Endometrium (tissue), 2 donors: ENCODE results near the gene FYN.
"Not testable (repeated sequence)": the region's sequence is repeated elsewhere in the genome, so short reads cannot be mapped to it uniquely, and the experiment has no call there.

ENCODE experiments used
- FAIRE-seq: peaks from 2 replicates; lab custom pipeline; 2012; peaks lifted over from hg19 to GRCh38; lab: Jason Lieb, UNC
- donor health status: control.
- donor health status: control.

The FYN gene

DNA sequence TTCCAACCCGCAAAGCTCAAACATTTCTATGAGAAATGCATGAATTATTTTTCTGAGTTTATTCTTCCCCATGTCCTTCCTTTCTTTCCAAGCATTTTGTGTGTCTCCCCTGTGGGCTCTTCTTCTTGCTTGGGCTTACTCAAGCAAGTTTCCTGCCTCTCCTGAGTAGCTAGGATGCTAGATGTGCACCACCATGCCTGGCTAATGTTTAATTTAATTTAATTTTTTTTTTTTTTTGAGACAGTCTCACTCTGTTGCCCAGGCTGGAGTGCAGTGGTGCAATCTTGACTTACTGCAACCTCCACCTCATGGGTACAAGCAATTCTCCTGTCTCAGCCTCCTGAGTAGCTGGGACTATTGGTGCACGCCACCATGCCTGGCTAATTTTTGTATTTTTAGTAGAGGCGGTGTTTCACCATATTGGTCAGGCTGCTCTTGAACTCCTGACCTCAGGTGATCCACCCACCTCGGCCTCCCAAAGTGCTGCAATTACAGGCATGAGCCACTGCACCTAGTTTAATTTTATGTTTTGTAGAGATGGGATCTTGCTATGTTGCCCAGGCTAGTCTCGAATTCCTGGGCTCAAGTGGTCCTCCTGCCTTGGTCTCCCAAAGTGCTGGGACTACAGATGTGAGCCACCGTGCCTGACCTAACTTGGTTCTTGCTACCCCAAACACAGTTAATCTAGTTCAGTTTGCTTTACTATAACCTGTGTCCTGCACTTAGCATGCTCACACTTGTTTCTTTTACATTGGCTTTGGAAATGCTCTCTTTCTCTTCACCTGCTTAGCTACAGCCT is 192.2 kb downstream of the FYN start:
- FAIRE-seq: not testable (repeated sequence)

DNA sequence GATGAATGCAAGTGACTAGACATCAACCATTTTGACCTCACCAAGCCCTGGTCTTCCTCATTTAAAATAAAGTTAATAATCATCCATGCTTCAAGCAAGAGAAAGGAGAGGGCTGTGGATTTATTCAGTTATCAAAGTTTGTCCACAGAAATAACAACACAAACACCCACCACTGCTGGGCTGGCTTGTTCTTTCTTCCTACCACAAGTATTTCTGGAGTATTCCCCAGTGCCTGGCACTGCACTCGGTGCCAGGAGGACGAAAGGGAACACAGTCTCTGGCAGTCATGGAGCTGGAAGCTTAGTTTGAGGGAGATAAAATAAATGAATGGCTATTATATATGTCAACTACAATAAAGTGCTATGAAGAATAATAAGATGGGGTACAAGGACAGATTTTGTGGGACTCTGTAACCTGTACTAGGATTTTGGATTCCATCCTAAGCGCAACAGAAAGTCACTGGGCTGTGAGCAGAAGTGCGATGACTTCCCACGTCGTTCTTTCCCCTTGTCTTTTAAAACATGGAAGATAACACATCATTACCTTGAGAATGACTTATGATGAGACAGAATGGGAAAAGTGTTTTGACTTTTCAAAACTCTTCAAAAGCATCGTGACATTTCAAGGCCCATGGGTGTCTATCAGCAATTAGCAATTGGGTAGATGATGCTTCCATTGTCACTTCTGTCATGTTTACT is 193.1 kb downstream of the FYN start:
- no peak for FAIRE-seq

DNA sequence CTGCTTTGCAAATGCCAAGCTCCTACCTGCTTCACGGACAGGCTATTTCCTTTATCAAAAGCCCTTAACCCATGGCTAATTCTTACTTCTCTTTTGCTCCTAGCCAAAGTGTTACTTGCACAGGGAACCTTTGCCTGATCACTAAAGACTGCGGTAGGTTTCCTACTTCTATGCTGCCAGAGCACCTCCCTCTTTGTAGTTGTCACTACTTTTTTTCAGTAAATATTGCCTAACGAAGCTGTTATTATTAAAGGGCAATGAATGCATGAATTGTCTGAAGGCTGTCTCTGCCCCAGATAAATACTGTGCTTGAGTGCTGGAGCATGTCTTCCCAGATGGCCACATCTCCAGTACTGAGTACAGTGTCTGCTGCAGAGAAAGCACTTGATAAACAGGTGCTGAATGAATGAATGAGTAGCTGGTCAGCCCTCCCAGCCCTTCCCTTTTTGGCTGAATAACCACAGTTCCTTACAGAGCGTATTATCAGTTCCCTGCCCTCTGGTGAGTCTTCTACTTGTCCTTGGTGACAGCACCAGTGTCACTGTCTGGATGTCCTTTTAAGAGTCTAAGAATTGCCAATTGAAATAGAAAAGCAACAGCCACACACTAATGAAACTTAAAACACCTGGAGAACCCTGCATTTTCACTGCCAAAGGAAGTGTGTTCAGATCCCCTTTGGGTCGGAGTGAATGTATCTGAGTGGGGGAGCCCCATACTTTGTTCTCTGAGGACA is 194.0 kb downstream of the FYN start:
- no peak for FAIRE-seq

DNA sequence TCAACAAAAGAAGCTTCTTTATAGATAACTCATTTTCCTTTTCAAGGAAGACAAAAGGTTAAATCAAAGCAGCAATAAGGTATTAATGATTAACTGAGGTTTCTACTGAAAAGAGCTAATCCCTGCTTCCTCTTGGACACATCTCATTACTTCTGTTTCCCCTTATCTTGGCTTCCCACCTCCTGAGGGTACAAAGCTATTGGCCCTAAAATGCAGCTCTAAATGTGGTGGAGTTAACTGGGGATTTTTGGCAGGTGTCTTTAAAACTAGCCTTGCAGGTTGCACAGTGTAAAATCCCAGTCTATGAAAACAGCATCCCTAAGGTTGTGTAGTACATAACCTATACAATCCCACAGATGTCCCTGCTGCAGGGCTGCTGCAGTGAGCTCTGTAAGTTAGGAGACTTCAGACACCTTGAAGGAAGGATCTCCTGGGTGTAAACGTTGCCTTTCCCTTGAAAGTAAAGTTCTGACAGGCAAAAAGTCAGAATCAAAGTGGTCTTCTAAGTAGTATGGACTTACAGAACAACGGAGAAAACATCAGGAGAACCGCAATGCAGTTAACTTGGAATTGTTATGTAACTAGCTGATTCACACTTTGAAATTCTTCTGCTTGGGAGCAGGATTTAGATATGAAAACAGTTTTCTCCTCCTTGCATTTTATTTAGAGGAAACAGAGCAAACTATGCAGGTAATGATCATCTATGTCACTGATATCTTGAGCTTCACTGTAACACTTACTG is 195.8 kb downstream of the FYN start:
- FAIRE-seq: no peak

DNA sequence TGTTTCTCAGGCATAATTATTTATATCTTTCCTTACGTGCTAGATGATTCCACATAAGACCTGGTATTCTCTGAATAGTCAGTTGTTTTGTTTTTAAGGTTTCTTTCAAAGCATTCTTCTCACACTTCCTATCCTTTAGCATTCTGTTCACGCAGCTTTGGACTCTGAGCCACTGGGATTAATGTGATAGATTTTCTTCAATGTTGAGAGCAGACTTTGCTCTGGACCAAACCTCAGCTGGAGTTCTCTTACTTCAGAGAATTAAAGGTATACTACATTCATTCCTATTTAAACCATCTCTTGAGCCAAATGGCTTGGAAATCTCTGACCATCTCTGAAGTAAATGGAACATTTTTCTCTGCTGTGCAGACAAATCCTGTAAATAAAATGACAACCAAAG is 196.9 kb downstream of the FYN start:
- no peak for FAIRE-seq

DNA sequence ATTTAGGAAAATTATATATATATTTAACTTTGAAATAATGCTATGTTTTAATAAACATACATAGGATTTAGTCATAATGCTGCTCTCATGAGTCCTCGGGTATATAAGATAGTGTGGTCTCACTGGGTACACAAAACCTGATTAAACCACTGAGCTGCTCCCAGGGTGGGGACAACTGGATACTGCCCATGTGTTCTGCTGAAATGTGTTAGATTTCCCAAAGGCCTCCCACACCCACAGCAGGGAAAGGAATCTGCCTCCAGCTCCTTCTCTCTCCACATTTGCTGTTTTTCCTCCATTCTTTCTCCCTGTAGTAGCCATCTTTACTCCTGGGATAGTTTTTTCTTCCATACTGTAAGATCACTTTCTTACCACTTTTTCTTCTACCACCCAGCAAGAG is 198.4 kb downstream of the FYN start:
- FAIRE-seq: no peak

DNA sequence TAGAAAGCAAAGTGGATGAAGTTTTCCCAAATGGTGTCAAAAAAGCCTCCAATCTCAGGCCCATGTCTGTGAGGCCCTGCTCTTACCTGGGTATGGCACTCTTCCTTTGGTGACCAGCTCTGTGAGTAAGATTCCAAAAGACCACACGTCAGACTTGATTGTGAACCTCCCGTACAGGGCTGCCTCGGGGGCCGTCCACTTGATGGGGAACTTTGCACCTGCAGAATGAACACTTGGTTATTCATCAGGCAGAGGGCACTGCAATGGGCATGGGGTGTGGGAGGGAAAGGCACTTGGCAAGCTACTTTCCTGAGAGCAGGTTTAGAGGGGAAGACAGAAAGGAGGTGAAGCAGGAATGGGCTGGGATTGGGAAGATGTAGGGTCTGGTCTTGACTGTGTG is 198.8 kb downstream of the FYN start:
- no peak for FAIRE-seq

DNA sequence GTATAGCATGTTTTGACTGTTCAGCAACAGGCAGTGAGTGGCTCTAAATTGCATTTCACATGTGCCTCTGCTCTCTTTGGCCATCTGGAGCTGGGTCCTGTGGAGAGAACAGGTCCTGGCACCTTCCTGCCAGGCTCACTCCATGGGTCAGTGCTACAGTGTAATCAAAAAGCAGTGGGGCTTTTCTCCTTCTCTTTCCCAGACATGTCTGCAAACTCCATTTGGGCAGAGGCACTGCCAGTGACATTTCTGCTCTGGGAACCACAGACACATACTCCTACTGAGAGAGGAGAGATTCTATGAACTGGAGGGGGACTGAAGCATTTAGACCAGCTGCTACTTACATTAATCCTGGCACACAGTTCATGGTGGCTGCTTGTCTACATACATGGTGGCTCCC is 199.3 kb downstream of the FYN start:
- FAIRE-seq: no peak

DNA sequence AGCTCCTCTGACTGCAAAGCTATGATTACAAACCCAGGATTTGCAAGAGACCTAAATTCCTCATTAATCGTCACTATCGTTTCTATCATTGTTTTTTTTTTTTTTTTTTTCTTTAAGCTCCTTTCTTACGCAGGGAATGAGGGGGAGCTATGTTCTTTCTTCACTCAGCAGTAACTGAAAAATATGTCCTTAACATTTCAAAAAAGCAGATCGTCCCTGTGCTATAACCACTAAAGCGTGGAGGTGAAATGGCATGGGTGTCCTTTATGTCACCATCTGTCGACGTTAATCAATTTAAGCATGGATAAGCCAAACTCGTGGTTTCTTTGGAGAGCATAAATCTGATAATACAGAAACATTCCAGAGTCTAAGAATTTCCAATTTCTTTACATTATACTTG is 199.7 kb downstream of the FYN start:
- peak; percentile 4 for FAIRE-seq

DNA sequence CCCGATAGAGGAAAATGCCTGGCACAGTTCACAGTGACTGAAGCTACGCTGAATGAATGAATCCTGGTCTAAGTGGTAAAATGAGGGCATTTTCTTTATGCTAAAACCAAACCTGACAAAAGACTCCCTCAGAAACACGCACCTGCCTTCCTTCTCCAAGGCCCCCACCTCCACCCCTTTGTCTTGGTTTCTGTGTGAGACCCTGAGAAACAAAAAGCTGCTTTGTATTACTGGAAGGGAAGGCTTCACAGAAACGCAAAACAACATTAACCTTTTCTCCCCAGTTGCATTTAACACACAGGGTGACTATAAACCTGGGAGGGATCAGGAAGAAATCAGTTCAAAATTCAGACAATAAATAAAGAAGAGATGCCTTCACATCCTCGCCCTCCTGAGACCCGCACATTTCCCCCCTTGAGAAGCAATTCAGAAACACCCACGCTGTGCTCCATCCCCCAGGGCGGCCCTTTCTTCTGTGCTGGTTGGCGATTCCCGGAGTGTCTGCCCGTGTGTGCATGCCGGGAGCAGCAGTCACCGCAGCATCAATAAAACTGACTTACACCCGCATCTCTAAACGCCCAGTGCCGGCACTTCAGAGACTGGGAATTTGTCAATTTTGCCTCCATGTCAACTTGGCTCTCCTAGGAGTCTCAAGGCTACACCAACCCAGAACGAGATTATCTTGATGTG is 200.3 kb downstream of the FYN start:
- no peak for FAIRE-seq

DNA sequence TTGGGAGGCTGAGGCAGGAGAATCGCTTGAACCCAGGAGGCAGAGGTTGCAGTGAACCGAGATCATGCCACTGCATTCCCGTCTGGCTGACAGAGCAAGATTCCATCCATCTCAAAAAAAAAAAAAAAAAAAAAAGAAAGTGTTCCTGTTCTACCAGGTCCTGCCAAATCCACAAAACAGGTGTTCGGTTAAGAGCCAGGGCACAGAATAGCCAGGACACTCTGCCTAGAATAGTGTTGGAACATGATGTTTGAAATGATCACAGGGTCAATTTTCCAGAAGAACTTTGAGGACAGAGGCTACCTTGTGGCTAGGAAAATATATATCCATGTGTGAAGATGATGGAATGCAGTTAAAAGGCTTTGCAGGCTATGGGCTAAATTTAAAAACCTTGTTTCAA is 203.9 kb downstream of the FYN start:
- FAIRE-seq: no peak

DNA sequence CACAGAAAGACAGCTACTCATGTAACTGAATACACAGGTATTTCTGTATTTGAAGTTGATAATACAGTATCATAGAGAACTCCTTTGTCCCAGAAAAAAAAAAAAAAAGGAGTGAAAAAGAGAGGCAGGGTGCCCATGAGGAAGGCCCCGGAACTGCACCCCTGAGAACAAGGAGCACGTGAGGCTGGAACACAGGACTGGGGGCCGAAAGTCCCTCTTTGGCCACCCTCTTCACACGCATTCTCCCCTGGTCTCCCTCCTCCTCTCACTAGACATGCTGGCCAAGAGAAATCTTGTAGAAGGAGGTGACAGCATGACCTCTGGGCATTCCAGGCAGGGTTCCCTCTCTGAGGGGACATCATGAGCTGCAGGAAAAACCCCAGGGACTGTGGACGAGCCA is 204.8 kb downstream of the FYN start:
- no peak for FAIRE-seq

DNA sequence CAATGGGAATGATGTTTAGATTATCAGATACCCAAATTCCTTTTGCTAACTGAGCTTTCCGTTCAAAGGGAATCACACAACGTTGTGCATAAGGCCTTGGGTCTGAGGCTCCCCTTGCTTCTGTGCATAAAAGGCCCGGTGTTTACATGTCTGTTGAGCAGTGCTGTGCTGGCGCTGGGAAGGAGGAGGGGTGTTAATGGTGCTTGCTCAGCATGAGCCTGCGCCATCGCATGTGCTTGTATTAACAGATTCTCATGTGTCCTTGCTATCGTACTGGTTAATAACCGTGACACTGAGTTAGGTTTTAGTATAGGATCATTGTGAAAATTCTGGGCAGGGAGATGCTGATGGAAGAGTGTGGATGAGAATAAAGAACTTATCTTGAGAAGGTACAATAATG is 205.3 kb downstream of the FYN start:
- no peak for FAIRE-seq

DNA sequence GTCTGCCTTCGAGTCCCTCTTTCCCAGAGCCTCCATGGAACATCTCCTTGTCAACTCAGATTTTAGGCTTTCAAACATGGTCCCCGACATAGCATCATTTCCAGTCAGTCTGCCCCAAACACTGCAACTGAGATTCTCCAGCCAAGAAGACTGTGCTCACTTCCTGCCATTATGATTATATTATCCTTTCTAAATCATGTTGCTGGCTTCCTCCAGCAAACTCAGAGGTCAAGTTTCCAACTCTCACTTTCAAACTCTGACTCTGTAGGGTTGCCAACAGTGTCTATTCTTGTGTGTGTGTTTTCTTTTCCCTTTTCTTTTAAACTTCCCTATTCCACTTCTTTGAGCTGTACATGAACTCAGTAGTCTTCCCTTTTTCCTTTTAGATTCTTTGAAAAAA is 206.4 kb downstream of the FYN start:
- FAIRE-seq: no peak

DNA sequence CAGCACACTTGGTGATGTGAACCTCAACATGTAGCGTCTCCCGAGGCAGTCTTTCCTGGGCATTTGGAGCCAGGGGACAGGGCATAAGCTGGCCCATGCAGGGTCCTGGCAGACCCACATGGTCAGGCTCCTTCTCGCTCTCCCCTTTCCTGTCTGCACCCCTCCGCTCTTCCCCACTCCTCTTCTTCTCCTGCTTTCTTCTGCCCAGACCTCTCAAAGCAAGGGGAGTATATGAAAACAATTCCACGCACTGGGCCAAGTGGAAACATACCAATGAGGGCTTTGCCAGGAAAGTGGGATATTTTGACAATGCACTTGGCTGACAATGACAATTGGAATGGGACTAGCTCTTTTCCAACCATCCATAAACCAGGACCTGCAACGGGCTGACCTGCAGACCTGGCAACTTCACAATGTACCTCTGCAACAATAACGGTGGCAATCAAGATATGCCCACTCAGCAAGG is 208.7 kb downstream of the FYN start:
- FAIRE-seq: no peak

DNA sequence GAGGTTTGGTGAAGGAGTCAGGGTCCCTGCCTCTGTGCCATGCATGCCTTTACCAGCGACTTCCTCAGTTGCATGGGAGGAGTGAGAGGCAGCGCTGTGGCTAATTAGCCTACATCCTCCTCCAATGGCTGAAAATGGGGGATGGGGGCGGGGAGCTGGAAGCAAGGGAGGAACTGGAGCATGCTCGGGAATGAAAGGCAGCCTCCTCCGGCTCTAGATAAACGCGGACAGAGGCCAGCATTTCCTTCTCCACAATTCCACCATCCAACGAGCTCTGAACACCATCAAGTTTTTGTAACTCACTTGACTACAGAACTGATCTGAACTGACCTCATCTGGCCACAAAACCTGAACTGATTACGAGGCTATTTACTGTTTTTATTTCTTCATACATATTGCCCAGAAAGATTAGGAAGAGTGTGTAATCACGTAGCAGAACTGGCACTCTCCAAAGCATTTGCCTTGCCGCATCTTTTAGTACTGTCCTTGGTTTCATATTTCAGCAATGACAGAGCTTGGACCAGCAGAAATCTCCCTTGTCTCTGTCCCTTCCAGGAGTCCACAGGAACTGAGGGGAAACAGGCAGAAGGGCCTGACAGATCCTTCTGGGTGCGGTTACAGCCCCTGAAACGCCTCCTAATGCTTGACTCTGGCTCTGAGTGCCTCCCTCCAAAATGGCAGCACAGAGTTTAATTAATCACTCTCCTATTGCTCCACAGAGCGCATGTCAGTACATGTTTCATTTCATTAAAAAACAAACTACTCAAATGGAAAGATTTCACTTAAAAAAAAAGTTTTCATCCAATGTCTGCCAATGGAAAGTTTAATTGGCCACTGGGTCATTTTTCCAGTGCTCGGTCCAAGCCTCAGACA is 209.3 kb downstream of the FYN start:
- no peak for FAIRE-seq

DNA sequence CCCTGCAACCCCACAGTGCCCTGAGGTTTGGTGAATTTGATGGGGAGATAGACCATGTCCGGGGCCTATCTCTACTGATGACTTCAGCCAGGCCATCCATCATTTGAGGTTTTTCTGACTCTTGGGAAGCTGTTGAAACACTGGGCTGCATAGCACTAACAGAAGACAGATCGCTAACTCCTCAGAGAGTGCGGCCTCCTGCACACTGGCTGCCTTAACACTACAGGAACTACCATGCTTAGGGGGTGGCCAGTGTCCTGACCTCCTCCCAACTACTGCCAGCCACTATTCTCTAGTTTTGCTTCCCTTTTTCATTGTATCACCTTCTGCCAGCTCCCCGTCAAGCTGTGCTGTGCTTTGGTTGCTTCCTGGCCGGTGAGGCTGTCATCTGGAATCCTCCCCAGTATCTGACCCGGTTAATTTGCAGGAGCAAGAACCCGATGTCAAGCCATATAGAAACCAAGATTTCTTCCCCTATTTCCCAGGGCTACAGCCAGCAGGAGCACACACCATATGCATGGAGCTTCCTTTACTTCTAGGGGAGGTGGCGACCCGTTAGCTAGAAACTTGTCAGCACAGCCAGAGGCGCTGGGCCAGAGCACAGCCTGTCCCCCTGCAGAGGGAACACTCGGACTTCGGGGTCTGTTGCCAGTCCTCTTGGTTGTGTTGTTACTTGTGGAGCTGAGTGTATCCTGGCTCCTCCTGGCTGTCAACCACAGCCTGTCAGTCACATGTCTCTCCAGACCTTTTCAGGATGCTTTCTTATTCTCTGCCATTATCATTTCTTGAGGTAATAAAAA is 210.3 kb downstream of the FYN start:
- no peak for FAIRE-seq

DNA sequence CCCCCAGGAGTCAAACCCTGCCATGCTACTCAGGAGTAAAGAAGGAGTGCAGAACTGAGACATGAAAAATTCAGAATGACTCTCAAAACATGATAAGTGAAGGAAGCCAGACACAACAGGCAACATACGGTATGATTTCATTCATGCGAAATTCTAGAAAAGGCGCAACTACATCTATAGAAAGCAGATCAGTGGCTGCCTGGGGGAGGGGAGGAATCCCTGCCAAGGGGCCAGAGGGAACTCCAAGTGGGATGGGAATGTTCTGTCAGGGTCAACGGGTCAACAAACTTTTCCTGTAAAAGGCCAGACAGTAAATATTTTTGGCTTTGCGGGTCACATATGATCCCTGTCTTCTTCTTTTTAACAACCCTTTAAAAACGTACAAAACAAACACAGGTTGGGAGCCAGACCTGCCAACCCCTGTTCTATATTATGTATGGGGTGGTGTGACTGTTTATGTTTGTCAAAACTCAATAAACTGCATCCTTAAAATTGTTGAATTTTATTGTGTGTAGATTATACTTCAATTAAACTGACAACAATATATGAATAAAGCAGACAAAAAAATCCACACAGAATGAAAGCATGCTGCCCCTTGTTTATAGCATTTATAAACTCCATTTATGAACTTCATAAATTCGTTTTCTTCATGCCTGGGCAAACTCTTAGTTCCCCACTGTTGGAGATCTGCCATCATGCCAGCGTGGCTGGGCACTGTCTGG is 211.0 kb downstream of the FYN start:
- peak; percentile 86 for FAIRE-seq

DNA sequence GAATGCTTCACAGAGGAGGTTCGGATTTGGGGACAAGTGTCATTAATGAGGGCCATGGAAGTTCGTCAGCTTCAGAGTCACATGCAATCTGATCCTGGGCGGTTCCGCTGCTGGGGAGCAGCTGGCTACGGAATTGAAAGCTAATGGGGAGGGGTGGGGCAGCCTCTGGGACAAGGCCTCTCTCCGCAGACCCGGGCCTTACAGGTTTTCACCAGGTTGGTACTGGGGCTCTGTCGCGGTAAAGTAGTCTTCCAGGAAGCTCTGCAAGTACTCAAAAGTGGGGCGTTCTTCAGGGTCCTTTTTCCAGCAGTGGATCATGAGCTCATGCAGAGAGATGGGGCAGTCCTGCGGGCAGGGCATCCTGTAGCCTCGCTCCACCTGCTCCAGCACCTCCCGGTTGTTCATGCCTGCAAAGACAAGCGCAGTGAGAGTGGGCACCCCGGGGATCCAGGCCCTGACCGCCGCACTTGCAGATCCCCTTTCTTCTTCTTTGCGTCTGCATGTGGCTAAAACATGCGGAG is 211.7 kb downstream of the FYN start:
- FAIRE-seq: no peak
